HG02610 (cell line): ENCODE results near the gene SESN3.
"Not testable (repeated sequence)": the region's sequence is repeated elsewhere in the genome, so short reads cannot be mapped to it uniquely, and the experiment has no call there.

ENCODE experiments used
- ATAC-seq: cut with Tn5 transposase; IDR thresholded peaks from one replicate; pipeline ENCODE4 v1.9.1; 2021; ENCODE audit warnings: mild to moderate bottlenecking, moderate library complexity; ENCODE audit not compliant: unreplicated experiment

The SESN3 gene

GRCh38 chr11:95227060-95227459 is 3.9 kb downstream of the SESN3 start:
- ATAC-seq, result not testable (repeated sequence)

- ATAC-seq, result no peak
These were observed 8.2 kb downstream of the SESN3 start for GRCh38 chr11:95222817-95223216.

GRCh38 chr11:95219599-95219998 is 11.4 kb downstream of the SESN3 start:
- ATAC-seq, result no peak

GRCh38 chr11:95218149-95218548 is 12.9 kb downstream of the SESN3 start:
- no peak for ATAC-seq

- ATAC-seq, result no peak
These were observed 18.4 kb downstream of the SESN3 start for GRCh38 chr11:95212609-95213008.

- ATAC-seq, result not testable (repeated sequence)
These were observed 21.5 kb downstream of the SESN3 start for GRCh38 chr11:95209535-95209934.

GRCh38 chr11:95200781-95201457 is 30.1 kb downstream of the SESN3 start:
- ATAC-seq, result no peak

GRCh38 chr11:95195831-95196230 is 35.2 kb downstream of the SESN3 start:
- no peak for ATAC-seq

GRCh38 chr11:95193541-95193940 is 37.5 kb downstream of the SESN3 start:
- no peak for ATAC-seq

- no peak for ATAC-seq
These were observed 38.3 kb downstream of the SESN3 start for GRCh38 chr11:95192717-95193116.

GRCh38 chr11:95187723-95188122 is 43.3 kb downstream of the SESN3 start:
- ATAC-seq, result no peak

GRCh38 chr11:95182397-95182796 is 48.6 kb downstream of the SESN3 start:
- no peak for ATAC-seq

- no peak for ATAC-seq
These were observed 55.1 kb downstream of the SESN3 start for GRCh38 chr11:95175818-95176380.

GRCh38 chr11:95170294-95170693 is 60.7 kb downstream of the SESN3 start:
- ATAC-seq, result no peak

- ATAC-seq, result no peak
These were observed 64.2 kb downstream of the SESN3 start for GRCh38 chr11:95166781-95167180.

- no peak for ATAC-seq
These were observed 65.4 kb downstream of the SESN3 start for GRCh38 chr11:95165638-95166037.

GRCh38 chr11:95163106-95163505 is 67.9 kb downstream of the SESN3 start:
- ATAC-seq, result no peak

GRCh38 chr11:95161248-95161647 is 69.8 kb downstream of the SESN3 start:
- ATAC-seq, result no peak

- no peak for ATAC-seq
These were observed 73.2 kb downstream of the SESN3 start for GRCh38 chr11:95157824-95158223.

GRCh38 chr11:95156916-95157541 is 74.0 kb downstream of the SESN3 start:
- no peak for ATAC-seq

GRCh38 chr11:95156133-95156721 is 74.8 kb downstream of the SESN3 start:
- no peak for ATAC-seq

- no peak for ATAC-seq
These were observed 75.6 kb downstream of the SESN3 start for GRCh38 chr11:95155385-95155784.
